ENCODE data around the gene CUL1. TPM values are rescaled to one million over a fixed set of nuclear protein-coding genes. Genes with fewer than 3 reads are reported as not detected.
A peak's percentile ranks its signal among the peaks of the same experiment; 100 is the strongest.
"Not testable (repeated sequence)": the region's sequence is repeated elsewhere in the genome, so short reads cannot be mapped to it uniquely, and the experiment has no call there.

CUL1 gene
- total RNA-seq, 1 donor from 2014 or later, result 48.8 TPM

DNA sequence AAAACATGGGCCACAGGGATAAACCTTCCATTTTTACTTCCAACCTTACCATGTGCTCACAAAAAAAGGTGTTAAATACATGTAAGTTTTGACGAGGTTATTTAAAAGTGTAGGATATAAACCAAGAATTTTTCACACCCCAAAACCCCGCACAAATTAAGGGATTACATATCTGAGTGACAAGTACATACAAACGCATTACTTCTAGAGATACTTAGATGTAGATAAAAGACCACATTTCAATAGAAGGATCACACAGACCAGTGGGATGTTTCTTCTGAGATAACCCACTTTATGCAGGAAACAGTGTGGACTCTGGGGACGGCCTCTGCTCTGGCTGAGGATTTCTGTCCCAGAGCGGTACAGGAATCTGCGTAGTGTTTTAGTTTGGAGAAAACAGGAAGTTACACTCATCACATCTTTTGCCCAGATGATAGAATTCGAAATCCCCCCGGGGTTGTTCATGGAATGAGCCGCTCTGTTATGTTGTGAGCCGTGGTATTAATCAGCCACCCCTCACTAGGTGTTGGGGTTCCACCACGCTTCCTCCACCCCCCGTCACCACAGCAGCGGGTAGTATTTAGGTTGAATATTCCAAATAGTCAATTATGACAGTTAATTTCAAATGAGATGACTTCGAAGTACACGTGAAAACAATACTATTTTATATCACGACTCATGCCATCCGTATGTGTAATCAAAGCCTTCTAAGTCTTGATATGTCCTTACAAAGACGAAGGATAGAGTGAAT, 1.3 kb upstream of the CUL1 start:
- peak; percentile 64 for DNase-seq

DNA sequence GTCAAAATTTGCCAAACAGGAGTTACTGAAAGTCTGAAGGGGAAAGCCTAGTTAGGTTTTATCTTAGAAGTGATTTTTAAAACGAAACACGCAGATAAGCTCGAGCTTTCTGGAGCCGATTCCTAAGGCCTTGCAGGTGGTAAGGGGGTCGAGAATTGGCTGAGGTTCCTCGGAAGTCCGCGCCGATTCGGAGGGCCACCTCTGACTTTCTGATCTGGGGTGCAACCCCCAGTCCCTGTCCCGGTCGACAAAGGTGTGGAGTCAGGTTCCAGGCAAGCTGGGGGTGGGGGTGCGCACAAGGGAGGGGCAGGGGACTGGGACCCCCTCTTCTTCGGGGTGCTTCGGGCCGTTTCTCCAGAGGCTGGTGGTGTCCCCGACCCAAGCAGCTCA, 701 bp upstream of the CUL1 start:
- peak; percentile 29 for DNase-seq

- DNase-seq, result peak; percentile 63
Observed at GRCh38 chr7:148699024-148699781, 500 bp downstream of the CUL1 start.

GRCh38 chr7:148699782-148700629, 1.3 kb downstream of the CUL1 start:
- DNase-seq, result peak; percentile 29

DNA sequence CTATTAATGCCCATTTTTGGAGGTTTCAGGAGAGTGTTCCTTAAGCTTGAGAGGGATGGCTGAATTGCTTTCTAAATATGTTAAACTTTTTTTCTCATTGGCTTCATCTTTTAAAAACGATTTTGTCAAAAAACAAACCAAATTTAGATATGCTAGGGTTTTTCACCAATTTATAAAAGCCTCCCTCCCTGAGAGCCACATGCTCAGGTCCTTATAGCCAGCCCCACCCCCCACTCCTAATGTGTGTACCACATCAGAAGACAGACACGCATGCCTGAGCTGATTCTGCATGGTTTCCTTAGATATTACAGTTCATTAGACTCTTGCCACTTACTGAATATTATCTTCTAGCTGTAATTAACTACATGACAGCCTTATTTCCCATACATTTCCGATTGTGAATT, 2.0 kb downstream of the CUL1 start:
- DNase-seq, result peak; percentile 46

DNA sequence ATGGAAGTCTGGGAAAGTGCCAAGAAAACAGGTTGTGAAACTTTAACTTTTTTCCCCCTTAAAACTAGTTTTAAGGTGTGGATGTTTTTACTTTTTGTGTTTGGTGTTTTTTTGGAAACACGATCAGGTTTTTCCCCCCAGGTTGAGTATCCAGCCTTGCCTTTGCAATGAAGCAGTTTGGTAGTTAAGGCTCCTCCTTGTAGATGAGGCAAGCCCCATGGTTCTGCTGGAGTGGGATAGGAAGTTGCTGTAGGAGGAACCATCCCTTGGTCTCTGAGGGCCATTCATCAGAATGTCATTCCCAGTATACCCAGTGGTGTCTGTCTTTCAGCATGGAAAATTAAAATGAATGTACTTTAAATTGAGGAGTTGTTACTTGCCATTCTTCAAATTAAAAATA, 2.7 kb downstream of the CUL1 start:
- DNase-seq, result peak; percentile 18

GRCh38 chr7:148702876-148703670, 4.4 kb downstream of the CUL1 start:
- DNase-seq, result peak; percentile 7

- DNase-seq, result not testable (repeated sequence)
Observed at GRCh38 chr7:148703671-148703962, 4.9 kb downstream of the CUL1 start.

- no peak for DNase-seq
Observed at GRCh38 chr7:148704189-148704588, 5.5 kb downstream of the CUL1 start.

DNA sequence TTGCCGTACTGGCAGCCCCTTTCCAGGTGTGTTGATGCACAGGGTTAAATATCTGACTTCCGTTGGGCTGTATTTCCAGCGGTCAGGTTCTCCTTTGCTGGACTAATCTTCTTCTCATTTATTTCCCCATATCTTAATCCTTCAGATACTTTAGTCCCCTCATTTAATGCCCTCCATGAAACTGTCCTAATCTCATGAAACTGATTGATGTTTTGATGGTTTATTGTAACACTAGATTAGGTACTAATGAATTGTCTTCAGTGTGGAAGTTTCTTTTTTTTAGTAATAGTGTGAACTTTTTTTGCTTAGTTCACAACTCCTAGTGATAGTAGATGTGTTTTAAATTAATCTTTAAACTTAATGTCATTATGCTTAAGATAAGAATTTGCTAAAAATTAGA, 6.3 kb downstream of the CUL1 start:
- no peak for DNase-seq

GRCh38 chr7:148706368-148706767, 7.7 kb downstream of the CUL1 start:
- DNase-seq, result no peak

DNA sequence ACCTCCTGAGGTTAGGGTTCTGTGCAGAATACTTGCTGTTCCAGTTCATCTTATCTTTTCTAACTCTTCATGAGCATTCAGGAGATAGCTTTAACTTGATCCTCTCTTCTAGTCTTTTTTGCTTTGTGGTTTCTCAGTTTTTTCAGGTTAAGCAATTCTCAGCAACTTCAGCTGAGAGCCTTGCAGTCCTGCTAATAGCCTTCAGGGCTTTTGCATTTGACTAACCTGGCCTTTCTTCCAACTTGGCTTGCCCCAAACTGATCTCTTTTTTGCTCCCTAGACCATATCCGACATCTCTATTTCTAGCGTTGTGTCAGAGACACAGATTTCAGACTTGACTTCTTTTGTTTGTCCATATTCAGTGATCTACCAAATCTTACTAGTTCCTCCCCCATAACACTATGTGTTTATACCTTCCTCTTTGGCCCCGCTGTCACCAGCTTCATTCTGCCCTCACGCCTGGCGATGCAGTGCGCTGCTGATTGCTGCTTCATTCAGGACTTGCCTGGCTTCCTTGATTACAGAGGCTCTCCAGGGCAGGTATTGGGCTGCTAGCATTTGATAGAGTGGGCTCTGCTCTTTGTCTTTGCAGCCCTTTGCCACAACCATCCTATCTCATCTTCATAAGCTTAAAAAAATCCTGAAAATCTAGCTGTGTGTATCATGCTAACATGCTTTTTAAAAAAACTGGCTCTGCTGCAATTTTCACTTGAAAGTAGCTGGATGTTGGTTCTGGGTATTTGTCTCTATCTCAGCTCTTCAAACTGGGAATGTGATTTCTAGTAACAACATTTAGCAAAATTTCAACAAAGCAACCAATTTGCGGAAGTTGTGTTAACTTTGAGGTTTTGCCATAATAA, 9.6 kb downstream of the CUL1 start:
- DNase-seq, result no peak

GRCh38 chr7:148709014-148709413, 10.3 kb downstream of the CUL1 start:
- DNase-seq, result no peak

DNA sequence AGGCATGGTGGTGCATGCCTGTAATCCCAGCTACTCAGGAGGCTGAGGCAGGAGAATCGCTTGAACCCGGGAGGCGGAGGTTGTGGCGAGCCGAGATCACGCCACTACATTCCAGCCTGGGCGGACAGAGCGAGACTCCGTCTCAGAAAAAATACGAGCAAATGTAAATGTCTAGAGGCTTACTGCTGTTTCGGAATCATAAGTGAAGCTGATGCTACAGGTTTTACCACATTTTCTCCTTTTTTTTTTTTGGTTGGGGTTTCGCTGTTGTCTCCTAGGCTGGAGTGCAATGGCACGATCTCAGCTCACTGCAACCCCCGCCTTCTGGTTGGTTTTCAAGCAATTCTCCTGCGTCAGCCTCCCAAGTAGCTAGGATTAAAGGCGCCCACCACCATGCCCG, 11.7 kb downstream of the CUL1 start:
- DNase-seq, result not testable (repeated sequence)

GRCh38 chr7:148711191-148712102, 12.7 kb downstream of the CUL1 start:
- no peak for DNase-seq

DNA sequence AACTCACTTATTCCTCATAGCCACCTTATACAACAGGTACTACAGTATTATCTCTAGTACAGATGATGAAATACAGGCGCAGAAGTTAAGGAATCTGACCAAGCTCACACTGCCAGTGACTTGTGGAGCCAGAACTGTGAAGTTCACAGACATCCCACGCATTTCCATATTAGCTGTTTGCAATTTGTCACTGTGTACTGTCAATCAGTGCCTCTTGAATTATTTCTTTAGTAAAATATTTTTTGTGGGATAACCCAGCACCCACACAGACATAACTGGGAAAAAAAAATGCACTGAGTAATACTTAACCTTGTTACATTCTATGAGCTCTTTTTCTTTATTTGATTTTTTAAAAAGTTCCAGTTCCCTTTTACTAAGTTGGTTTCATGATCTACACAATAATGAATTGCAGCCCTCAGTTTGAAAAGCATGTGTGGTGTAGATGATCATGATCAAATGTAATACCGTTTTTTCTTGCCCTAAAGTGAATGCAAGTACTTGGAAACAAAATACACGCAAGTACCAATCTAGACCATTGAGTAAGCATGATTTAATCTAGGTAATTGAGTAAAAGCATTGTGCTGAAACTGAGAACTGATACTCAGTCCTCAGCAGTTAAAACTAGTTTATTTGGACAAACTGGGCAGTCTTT, 14.1 kb downstream of the CUL1 start:
- no peak for DNase-seq

DNA sequence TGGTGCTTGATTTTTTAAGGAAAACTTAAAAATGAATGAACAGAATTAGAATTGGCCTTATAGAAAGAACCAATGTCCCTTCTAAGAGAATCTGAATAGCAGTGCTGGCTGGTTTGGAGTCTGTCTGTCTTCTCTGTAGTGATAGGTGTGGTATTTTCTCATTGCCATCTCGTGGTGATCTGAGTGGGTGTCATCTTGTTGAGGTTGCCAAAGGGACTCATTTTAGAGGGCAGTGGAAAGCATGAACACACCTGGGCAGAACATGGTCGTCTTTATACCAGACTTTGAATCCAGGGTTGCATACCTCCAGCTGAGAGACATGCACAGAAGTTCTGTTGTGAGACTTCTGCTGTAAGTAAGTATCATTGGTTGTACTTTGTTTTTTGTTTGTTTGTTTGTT, 15.8 kb downstream of the CUL1 start:
- no peak for DNase-seq

- DNase-seq, result no peak
Observed at GRCh38 chr7:148715027-148715426, 16.3 kb downstream of the CUL1 start.

DNA sequence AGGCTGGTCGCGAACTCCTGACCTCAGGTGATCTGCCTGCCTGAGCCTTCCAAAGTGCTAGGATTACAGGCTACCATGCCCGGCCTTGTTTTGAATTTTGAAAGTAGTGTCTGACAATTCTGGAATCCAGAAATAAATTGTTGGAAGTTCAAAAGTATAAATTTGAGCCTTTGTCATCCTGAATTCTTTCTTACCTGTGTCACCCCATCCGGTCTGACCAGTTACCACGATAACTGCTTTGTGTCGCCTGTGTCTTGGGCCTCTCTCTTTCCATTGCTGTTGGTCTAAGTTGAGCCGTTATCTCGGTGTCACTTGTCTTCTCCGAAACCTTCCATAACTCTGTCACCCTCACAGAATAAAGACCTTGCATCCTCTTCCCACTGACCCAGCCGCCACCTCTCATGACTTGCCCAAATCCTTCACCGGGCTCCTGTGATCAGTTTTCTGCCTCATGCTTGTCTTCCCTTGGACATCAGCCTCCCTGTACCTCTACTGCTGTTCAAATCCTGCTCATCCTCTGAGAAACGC, 18.6 kb downstream of the CUL1 start:
- DNase-seq, result no peak

DNA sequence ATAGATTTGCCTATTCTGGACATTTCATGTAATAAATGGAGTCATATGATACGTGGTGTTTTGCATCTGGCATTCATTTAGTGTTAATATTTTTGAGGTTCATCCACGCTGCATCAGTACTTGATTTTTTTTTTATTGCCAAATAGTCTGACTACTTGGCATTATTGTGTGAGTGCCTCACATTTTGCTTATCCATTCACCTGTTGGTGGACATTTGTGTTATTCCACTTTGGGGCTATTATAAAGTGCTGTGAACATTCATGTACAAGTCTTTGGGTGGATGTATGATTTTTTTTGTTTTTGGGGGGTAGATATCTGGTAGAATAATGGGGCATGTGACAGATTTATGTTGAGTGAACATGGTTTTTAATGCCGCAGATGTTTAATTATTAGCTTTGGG, 19.7 kb downstream of the CUL1 start:
- no peak for DNase-seq
